ENCODE results near the gene GPR107. TPM values are rescaled to one million over a fixed set of nuclear protein-coding genes. Genes with fewer than 3 reads are reported as not detected.

GPR107 gene
- total RNA-seq, 1 donor from 2014 or later: 67.4 TPM

DNA sequence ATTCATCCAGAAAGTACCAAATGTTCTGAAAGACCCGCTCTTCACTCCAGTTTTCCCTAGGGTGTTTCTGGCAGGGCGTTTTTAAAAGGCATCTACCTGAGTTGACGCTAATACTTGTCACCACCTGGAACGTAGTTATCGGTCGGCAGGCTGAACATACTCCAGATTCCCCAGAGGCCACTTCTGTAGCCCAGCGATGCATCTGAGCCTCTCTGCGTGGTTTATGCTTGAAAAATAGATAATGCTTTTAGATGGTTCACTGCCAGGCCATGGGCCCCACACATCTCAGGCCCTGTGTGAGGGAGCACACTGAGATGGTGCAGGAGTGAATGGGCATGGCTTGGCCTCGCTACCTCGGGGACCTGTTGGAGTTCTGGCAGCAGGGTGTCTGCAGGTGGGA, 85.5 kb downstream of the GPR107 start:
- DNase-seq (ENCODE audit: low spot score in 2 of 2, unreplicated experiment in 2 of 2): no peak

DNA sequence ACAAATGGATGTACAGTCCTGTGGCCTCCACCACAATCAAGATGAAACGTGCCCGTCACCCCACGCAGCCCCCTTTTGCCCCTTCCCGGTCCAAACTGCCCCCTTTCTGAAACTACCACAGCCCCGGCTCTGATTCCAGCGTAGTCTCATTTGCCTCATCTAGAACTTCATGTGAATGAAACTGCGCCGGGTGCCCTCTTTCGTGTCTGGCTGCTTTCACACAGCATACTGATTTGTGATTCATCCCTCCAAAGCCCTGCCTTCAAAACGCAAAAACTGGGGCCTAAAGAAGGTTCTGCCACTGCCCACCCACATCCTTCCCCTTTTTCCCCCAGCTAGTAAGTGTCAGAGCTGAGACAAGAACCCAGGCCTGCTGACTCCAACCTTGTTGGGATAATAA, 87.0 kb downstream of the GPR107 start:
- Mint-ChIP-seq H3K27ac (peak overlapping the region; percentile 96), H3K4me3 (no peak overlapping the region), H3K4me1 (peaks cover 51% of the 10 kb centered on the region), H3K9me3 (no peaks in the 10 kb centered on the region), H3K27me3 (ENCODE audit: low read depth) (no peaks in the 10 kb centered on the region), H3K36me3 (peaks cover 2% of the 10 kb centered on the region)
- TF ChIP-seq, protein P1, sequence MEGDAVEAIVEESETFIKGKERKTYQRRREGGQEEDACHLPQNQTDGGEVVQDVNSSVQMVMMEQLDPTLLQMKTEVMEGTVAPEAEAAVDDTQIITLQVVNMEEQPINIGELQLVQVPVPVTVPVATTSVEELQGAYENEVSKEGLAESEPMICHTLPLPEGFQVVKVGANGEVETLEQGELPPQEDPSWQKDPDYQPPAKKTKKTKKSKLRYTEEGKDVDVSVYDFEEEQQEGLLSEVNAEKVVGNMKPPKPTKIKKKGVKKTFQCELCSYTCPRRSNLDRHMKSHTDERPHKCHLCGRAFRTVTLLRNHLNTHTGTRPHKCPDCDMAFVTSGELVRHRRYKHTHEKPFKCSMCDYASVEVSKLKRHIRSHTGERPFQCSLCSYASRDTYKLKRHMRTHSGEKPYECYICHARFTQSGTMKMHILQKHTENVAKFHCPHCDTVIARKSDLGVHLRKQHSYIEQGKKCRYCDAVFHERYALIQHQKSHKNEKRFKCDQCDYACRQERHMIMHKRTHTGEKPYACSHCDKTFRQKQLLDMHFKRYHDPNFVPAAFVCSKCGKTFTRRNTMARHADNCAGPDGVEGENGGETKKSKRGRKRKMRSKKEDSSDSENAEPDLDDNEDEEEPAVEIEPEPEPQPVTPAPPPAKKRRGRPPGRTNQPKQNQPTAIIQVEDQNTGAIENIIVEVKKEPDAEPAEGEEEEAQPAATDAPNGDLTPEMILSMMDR (IDR thresholded peaks at IDR 0.05; ENCODE audit: unreplicated experiment): no peak
- no peak for DNase-seq (ENCODE audit: low spot score in 2 of 2, unreplicated experiment in 2 of 2)

More for the DNA sequence above, 85.5 kb downstream of the GPR107 start:
- Mint-ChIP-seq H3K27me3 (ENCODE audit: low read depth) (no peaks in the 10 kb centered on the region), H3K4me1 (peaks cover 51% of the 10 kb centered on the region), H3K36me3 (peaks cover 11% of the 10 kb centered on the region), H3K27ac (peak overlapping the region; percentile 96), H3K9me3 (no peaks in the 10 kb centered on the region), H3K4me3 (no peak overlapping the region)
- TF ChIP-seq, protein P1 (IDR thresholded peaks at IDR 0.05; ENCODE audit: unreplicated experiment): no peak

- H3K4me3 Mint-ChIP-seq: no peak overlapping the region
- H3K36me3 Mint-ChIP-seq: peaks cover 2% of the 10 kb centered on the region
- H3K4me1 Mint-ChIP-seq: peaks cover 51% of the 10 kb centered on the region
- no peak overlapping the region for H3K27ac Mint-ChIP-seq
- H3K27me3 Mint-ChIP-seq (ENCODE audit: low read depth): no peaks in the 10 kb centered on the region
- TF ChIP-seq, protein P1 (IDR thresholded peaks at IDR 0.05; ENCODE audit: unreplicated experiment): no peak
- DNase-seq (ENCODE audit: low spot score in 2 of 2, unreplicated experiment in 2 of 2): no peak
- H3K9me3 Mint-ChIP-seq: no peaks in the 10 kb centered on the region
These were observed 88.3 kb downstream of the GPR107 start for GRCh38 chr9:130142056-130142455.

DNA sequence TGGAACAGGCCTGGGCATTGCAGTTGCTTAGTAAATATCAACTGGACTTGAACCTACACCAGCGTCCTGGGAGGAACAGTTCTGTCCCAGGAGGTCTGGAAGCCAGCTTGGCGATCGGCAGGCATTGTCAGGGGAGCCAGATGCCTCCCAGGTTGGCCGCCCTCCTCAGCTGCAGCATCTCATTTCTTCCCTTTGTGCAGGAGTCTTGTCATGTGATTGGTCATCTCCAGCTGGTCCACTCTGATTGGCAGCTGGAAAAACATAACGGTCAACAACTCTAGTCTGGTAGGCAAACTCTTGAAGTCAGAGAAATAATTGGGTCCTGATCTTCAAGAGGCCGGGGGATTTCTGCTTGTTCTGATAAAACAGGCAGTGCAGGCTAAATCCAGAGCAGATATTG, 88.9 kb downstream of the GPR107 start:
- TF ChIP-seq, protein P1 (IDR thresholded peaks at IDR 0.05; ENCODE audit: unreplicated experiment): no peak
- no peak for DNase-seq (ENCODE audit: low spot score in 2 of 2, unreplicated experiment in 2 of 2)
- no peaks in the 10 kb centered on the region for H3K27me3 Mint-ChIP-seq (ENCODE audit: low read depth)
- H3K27ac Mint-ChIP-seq: no peak overlapping the region
- no peaks in the 10 kb centered on the region for H3K36me3 Mint-ChIP-seq
- no peak overlapping the region for H3K4me3 Mint-ChIP-seq
- H3K4me1 Mint-ChIP-seq: peaks cover 49% of the 10 kb centered on the region
- no peaks in the 10 kb centered on the region for H3K9me3 Mint-ChIP-seq

DNA sequence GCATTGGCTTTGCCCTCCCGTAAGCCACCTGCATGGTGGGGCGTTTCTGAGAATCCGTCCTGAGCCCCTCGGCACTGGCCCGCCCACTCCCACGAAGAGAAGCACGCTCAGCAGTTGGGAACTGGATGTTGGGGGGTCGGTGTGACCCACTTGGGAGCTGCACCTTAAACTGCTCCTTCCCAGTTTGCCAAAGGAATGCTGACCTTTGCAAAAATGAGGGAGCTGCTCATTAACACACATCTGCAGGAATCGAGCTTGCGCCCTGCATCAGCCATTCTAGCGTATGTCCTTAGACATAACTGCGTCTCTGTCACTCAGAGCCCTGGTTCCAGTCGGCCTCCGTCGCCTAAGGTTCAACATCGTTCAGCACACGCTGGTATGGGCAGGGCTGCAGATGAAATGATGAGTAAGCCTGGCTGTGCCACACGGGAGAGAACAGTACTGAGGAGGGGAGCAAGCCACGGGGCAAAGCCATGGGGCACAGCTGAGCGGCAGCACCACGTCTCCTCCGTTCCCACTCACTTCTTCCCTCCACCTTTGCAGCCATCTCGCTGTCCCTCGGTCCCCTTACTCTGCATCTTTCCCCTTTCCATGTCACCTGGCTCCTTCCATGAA, 89.7 kb downstream of the GPR107 start:
- Mint-ChIP-seq H3K9me3 (no peaks in the 10 kb centered on the region), H3K4me1 (peaks cover 42% of the 10 kb centered on the region), H3K4me3 (peak overlapping the region; percentile 8), H3K27ac (peak overlapping the region; percentile 77), H3K27me3 (ENCODE audit: low read depth) (no peaks in the 10 kb centered on the region), H3K36me3 (no peaks in the 10 kb centered on the region)
- TF ChIP-seq, protein P1 (IDR thresholded peaks at IDR 0.05; ENCODE audit: unreplicated experiment): no peak
- DNase-seq (ENCODE audit: low spot score in 2 of 2, unreplicated experiment in 2 of 2): no peak
